ENCODE data around the gene HES7.

The HES7 gene

GRCh38 chr17:8142887-8143580 lies 19.1 kb upstream of the HES7 start:
- no peak for DNase-seq (ENCODE audit: low read depth, low spot score)

GRCh38 chr17:8142158-8142886 lies 18.4 kb upstream of the HES7 start:
- no peak for DNase-seq (ENCODE audit: low read depth, low spot score)

GRCh38 chr17:8141741-8142140 lies 17.8 kb upstream of the HES7 start:
- DNase-seq (ENCODE audit: low read depth, low spot score), result no peak

GRCh38 chr17:8141045-8141444 lies 17.1 kb upstream of the HES7 start:
- no peak for DNase-seq (ENCODE audit: low read depth, low spot score)

- DNase-seq (ENCODE audit: low read depth, low spot score), result no peak
Observed at GRCh38 chr17:8140065-8141029, 16.4 kb upstream of the HES7 start.

GRCh38 chr17:8138672-8139371 lies 14.9 kb upstream of the HES7 start:
- DNase-seq (ENCODE audit: low read depth, low spot score), result peak; percentile 93

- DNase-seq (ENCODE audit: low read depth, low spot score), result no peak
Observed at GRCh38 chr17:8138374-8138671, 14.4 kb upstream of the HES7 start.

GRCh38 chr17:8137645-8138373 lies 13.9 kb upstream of the HES7 start:
- no peak for DNase-seq (ENCODE audit: low read depth, low spot score)

- DNase-seq (ENCODE audit: low read depth, low spot score), result no peak
Observed at GRCh38 chr17:8133941-8134340, 10.0 kb upstream of the HES7 start.

- no peak for DNase-seq (ENCODE audit: low read depth, low spot score)
Observed at GRCh38 chr17:8133399-8133798, 9.5 kb upstream of the HES7 start.

GRCh38 chr17:8131844-8132441 lies 8.0 kb upstream of the HES7 start:
- no peak for DNase-seq (ENCODE audit: low read depth, low spot score)

- no peak for DNase-seq (ENCODE audit: low read depth, low spot score)
Observed at GRCh38 chr17:8128125-8128784, 4.3 kb upstream of the HES7 start.

GRCh38 chr17:8126491-8127066 lies 2.7 kb upstream of the HES7 start:
- no peak for DNase-seq (ENCODE audit: low read depth, low spot score)

GRCh38 chr17:8125947-8126490 lies 2.1 kb upstream of the HES7 start:
- DNase-seq (ENCODE audit: low read depth, low spot score), result no peak

- no peak for DNase-seq (ENCODE audit: low read depth, low spot score)
Observed at GRCh38 chr17:8125154-8125946, 1.4 kb upstream of the HES7 start.

- DNase-seq (ENCODE audit: low read depth, low spot score), result no peak
Observed at GRCh38 chr17:8124350-8125153, 646 bp upstream of the HES7 start.

GRCh38 chr17:8122924-8123694 lies 797 bp downstream of the HES7 start:
- DNase-seq (ENCODE audit: low read depth, low spot score), result no peak

Measured in brain pericyte (primary cell).